ENCODE measurements around the gene IL10.

The IL10 gene

DNA sequence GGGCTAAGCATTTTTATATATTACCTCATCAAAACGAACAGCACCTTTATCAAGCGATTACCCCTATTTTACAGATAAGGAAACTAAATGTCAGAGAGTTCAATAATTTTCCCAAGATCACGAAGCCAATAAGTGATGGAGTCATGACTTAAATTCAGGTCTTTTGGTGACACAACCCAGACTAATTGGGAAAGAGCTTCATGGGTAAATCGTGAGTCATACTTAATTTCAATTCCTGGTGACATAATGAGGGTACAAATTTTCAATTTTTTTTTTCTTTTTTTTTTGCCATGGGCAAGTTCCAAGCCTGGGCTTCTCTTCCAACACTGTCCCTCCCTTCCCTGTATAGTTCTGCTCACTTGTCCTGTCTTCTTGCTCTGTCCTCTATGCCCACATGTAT is 30.1 kb upstream of the IL10 start:
- Histone ChIP-seq H3K4me3 (replicated peaks; ENCODE audit: insufficient read depth, low read length) (no peak overlapping the region), H3K27me3 (ENCODE audit: insufficient read depth, poor library complexity, severe bottlenecking) (peaks cover 4% of the 10 kb centered on the region), H3K27ac (replicated peaks) (no peak overlapping the region)
- TF ChIP-seq SPI1 (IDR thresholded peaks at IDR 0.05; ENCODE audit: borderline replicate concordance, low read depth) (no peak), POLR2AphosphoS5 (IDR thresholded peaks at IDR 0.05; ENCODE audit: low read depth) (no peak), GABPA (IDR thresholded peaks at IDR 0.05; ENCODE audit: low read depth) (no peak)
- TF ChIP-seq, protein P1, sequence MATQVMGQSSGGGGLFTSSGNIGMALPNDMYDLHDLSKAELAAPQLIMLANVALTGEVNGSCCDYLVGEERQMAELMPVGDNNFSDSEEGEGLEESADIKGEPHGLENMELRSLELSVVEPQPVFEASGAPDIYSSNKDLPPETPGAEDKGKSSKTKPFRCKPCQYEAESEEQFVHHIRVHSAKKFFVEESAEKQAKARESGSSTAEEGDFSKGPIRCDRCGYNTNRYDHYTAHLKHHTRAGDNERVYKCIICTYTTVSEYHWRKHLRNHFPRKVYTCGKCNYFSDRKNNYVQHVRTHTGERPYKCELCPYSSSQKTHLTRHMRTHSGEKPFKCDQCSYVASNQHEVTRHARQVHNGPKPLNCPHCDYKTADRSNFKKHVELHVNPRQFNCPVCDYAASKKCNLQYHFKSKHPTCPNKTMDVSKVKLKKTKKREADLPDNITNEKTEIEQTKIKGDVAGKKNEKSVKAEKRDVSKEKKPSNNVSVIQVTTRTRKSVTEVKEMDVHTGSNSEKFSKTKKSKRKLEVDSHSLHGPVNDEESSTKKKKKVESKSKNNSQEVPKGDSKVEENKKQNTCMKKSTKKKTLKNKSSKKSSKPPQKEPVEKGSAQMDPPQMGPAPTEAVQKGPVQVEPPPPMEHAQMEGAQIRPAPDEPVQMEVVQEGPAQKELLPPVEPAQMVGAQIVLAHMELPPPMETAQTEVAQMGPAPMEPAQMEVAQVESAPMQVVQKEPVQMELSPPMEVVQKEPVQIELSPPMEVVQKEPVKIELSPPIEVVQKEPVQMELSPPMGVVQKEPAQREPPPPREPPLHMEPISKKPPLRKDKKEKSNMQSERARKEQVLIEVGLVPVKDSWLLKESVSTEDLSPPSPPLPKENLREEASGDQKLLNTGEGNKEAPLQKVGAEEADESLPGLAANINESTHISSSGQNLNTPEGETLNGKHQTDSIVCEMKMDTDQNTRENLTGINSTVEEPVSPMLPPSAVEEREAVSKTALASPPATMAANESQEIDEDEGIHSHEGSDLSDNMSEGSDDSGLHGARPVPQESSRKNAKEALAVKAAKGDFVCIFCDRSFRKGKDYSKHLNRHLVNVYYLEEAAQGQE (IDR thresholded peaks at IDR 0.05; ENCODE audit: insufficient replicate concordance, low read depth) = no peak
- TF ChIP-seq, protein P2, sequence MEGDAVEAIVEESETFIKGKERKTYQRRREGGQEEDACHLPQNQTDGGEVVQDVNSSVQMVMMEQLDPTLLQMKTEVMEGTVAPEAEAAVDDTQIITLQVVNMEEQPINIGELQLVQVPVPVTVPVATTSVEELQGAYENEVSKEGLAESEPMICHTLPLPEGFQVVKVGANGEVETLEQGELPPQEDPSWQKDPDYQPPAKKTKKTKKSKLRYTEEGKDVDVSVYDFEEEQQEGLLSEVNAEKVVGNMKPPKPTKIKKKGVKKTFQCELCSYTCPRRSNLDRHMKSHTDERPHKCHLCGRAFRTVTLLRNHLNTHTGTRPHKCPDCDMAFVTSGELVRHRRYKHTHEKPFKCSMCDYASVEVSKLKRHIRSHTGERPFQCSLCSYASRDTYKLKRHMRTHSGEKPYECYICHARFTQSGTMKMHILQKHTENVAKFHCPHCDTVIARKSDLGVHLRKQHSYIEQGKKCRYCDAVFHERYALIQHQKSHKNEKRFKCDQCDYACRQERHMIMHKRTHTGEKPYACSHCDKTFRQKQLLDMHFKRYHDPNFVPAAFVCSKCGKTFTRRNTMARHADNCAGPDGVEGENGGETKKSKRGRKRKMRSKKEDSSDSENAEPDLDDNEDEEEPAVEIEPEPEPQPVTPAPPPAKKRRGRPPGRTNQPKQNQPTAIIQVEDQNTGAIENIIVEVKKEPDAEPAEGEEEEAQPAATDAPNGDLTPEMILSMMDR (IDR thresholded peaks at IDR 0.05; ENCODE audit: insufficient read depth, low read length) = no peak
- no peak for DNase-seq (ENCODE audit: low read depth in 1 of 2, low spot score in 1 of 2)

DNA sequence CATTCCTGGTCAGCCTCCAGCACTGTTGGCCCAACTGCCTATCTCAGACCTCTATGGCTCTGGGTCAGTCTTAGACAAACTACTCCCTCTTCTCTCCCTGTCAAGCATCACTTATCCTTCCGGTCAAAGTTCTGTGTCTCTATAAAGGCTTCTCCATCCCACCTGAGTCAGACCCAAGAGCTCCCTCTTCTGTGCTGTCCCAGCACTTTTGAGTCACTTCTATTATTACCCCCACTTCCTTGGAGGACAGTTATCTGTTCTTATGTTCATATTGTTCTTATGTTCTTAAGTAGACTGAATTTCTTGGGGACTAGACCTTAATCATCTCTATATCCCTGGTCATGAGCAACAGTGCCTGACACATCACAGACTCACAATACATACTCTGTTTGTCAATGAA is 29.2 kb upstream of the IL10 start:
- TF ChIP-seq SPI1 (IDR thresholded peaks at IDR 0.05; ENCODE audit: borderline replicate concordance, low read depth) = no peak
- TF ChIP-seq, protein P2 (IDR thresholded peaks at IDR 0.05; ENCODE audit: insufficient read depth, low read length) = no peak
- no peak for TF ChIP-seq GABPA (IDR thresholded peaks at IDR 0.05; ENCODE audit: low read depth)
- TF ChIP-seq, protein P1 (IDR thresholded peaks at IDR 0.05; ENCODE audit: insufficient replicate concordance, low read depth) = no peak
- no peak for TF ChIP-seq POLR2AphosphoS5 (IDR thresholded peaks at IDR 0.05; ENCODE audit: low read depth)
- no peak for DNase-seq (ENCODE audit: low read depth in 1 of 2, low spot score in 1 of 2)
- H3K27ac ChIP-seq (replicated peaks) = no peak overlapping the region
- peaks cover 4% of the 10 kb centered on the region for H3K27me3 ChIP-seq (ENCODE audit: insufficient read depth, poor library complexity, severe bottlenecking)
- no peak overlapping the region for H3K4me3 ChIP-seq (replicated peaks; ENCODE audit: insufficient read depth, low read length)

DNA sequence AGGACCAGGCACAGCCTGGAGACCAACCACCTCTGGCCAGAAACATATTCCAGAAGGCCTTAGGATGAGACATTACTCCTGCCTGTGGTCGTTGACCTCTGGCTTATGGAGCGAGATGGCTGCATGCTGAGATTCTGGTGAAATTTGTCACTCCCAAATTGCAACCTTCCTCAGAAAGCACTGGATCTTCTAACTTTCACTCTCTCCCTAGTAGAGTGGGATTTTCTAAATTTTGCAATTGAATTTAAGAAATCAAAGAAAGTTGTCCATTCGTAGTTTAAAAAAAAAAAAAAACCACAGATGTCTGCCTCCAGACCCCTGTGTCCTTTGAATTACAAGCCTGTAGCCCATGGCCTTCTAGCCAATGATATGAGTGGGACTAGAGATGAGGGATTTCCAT is 28.6 kb upstream of the IL10 start:
- DNase-seq (ENCODE audit: low read depth in 1 of 2, low spot score in 1 of 2) = no peak
- H3K27me3 ChIP-seq (ENCODE audit: insufficient read depth, poor library complexity, severe bottlenecking) = peaks cover 4% of the 10 kb centered on the region
- H3K27ac ChIP-seq (replicated peaks) = no peak overlapping the region
- TF ChIP-seq POLR2AphosphoS5 (IDR thresholded peaks at IDR 0.05; ENCODE audit: low read depth) = no peak
- no peak for TF ChIP-seq GABPA (IDR thresholded peaks at IDR 0.05; ENCODE audit: low read depth)
- TF ChIP-seq, protein P2 (IDR thresholded peaks at IDR 0.05; ENCODE audit: insufficient read depth, low read length) = no peak
- TF ChIP-seq SPI1 (IDR thresholded peaks at IDR 0.05; ENCODE audit: borderline replicate concordance, low read depth) = no peak
- TF ChIP-seq, protein P1 (IDR thresholded peaks at IDR 0.05; ENCODE audit: insufficient replicate concordance, low read depth) = no peak
- H3K4me3 ChIP-seq (replicated peaks; ENCODE audit: insufficient read depth, low read length) = no peak overlapping the region

Data from HL-60 (cell line).